GM21381 (cell line): Measurements from ENCODE around the gene IL1RAP.
"Not testable (repeated sequence)": the region's sequence is repeated elsewhere in the genome, so short reads cannot be mapped to it uniquely, and the experiment has no call there.

Source experiments
- ATAC-seq: cut with Tn5 transposase; IDR thresholded peaks from one replicate; pipeline ENCODE4 v1.9.1; 2021; ENCODE audit warnings: mild to moderate bottlenecking, moderate library complexity; ENCODE audit not compliant: unreplicated experiment

The IL1RAP gene

GRCh38 chr3:190644766-190645165 lies 130.9 kb downstream of the IL1RAP start:
- ATAC-seq, result no peak

- no peak for ATAC-seq
Measured at GRCh38 chr3:190645932-190646460, 132.1 kb downstream of the IL1RAP start.

GRCh38 chr3:190646996-190647395 lies 133.1 kb downstream of the IL1RAP start:
- ATAC-seq, result no peak

GRCh38 chr3:190655933-190656332 lies 142.0 kb downstream of the IL1RAP start:
- no peak for ATAC-seq

DNA sequence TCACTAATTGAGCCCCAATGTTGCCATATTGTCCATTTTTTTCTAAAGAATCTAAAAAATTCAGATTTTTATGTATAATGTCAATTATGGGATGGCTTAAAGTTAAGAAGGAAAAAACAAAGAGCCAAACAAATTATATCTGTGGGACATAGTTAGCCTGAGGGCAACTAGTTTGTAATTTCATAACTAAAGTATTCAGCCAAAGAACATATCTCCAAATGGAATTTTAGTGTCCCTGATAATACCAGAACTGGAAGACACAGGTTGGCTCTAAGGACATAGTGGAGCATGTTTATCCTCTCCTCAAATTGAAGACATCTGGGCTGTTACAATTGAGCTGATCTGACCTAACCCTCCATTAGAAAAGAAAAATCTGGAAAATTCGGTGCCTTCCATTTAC lies 144.2 kb downstream of the IL1RAP start:
- ATAC-seq, result no peak

- ATAC-seq, result no peak
Measured at GRCh38 chr3:190666821-190667220, 152.9 kb downstream of the IL1RAP start.

DNA sequence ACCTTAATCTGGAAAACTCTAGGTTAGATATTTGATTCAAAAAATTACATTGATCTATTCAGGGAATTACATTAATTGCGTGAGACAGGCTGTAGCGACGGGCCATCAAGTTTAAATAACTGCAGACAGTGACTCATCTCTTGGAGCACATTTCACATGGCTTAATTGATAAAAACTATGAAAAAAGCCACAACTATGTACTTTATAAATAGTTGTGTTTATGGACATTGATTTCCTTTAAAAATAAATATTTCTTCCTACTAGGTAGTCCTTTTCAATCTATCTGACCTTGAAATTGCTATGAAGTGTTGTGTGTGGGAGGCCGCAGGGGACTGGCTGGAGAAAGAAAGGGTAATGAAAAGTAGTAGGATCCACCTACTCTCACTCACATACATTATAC lies 157.8 kb downstream of the IL1RAP start:
- no peak for ATAC-seq

- no peak for ATAC-seq
Measured at GRCh38 chr3:190673148-190673547, 159.3 kb downstream of the IL1RAP start.

DNA sequence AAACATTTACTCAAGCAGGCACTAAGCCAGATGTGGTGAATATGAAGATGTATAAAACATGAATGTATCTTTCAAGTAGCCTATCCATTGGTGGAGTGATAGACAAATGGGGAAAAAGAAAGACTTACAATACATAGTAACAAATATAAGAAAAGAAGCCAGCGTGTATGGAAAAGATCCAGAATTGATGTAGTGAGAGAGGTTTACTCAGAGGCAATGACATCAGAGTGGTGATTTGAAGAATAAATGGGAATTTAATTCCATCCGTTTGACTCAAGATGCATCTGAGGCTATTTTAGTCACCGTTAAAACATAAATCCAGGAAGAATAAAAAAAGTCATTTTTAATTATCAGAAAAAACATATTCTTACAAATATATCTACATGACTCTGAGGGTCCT lies 162.6 kb downstream of the IL1RAP start:
- no peak for ATAC-seq

DNA sequence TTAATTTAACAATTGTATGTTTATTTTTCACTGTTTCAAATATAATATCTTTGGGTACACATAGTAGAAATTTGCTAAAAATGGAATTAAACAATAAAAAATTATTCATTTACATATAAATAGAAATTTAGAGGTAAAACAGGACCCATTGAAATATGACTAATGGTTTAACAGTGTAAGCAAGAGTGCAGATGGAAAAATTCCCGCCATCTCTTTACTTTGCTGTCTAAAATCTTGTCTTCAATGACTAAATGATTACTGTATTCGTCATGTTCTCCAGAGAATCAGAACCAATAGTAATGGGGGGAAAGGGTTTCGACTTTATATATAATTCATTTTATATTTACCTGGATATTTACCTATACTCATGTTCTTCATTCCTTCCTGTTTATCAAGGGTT lies 163.1 kb downstream of the IL1RAP start:
- ATAC-seq, result no peak

GRCh38 chr3:190677868-190678267 lies 164.0 kb downstream of the IL1RAP start:
- not testable (repeated sequence) for ATAC-seq

GRCh38 chr3:190680691-190681090 lies 166.8 kb downstream of the IL1RAP start:
- ATAC-seq, result no peak

- ATAC-seq, result no peak
Measured at GRCh38 chr3:190684776-190685175, 170.9 kb downstream of the IL1RAP start.

- ATAC-seq, result no peak
Measured at GRCh38 chr3:190686011-190686410, 172.1 kb downstream of the IL1RAP start.

DNA sequence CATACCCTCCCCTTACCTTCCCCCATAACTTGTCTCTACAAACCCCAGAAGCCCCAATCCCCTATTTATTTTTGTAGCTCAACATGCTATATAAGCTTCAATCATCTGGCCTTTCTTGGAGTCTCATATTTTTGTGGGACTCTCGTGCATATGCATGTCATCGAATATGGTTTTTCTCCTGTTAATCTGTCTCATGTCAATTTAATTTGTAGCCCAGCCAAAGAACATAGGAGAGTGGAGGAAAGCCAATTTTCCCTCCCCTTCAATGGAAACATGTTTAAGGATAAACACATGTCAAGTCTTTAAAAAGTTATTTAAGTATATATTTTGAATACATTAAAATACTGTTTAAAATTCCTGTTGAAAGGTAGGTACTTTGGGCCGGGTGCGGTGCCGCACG lies 176.4 kb downstream of the IL1RAP start:
- ATAC-seq, result no peak

GRCh38 chr3:190692256-190692655 lies 178.4 kb downstream of the IL1RAP start:
- ATAC-seq, result no peak

GRCh38 chr3:190694335-190695001 lies 180.6 kb downstream of the IL1RAP start:
- no peak for ATAC-seq

DNA sequence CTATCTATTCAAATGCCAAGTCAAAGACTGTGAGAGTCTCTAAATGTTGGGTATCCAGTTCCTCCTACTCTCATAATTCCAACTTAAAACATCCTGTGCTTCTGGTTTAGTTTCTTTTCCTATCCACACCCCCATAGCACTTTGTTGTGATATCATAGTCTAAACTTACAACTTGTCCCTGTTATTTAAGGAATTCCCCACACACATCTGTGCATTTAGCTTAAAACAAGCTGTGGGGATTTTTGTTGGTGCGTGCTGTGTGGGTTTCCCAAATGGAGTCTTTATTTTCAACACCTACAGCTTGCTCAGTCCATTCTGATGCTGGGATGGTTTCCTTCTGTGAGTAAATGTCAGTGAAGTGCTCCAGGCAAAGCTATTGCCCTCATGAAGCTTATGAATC lies 181.3 kb downstream of the IL1RAP start:
- no peak for ATAC-seq

GRCh38 chr3:190695994-190696393 lies 182.1 kb downstream of the IL1RAP start:
- no peak for ATAC-seq

DNA sequence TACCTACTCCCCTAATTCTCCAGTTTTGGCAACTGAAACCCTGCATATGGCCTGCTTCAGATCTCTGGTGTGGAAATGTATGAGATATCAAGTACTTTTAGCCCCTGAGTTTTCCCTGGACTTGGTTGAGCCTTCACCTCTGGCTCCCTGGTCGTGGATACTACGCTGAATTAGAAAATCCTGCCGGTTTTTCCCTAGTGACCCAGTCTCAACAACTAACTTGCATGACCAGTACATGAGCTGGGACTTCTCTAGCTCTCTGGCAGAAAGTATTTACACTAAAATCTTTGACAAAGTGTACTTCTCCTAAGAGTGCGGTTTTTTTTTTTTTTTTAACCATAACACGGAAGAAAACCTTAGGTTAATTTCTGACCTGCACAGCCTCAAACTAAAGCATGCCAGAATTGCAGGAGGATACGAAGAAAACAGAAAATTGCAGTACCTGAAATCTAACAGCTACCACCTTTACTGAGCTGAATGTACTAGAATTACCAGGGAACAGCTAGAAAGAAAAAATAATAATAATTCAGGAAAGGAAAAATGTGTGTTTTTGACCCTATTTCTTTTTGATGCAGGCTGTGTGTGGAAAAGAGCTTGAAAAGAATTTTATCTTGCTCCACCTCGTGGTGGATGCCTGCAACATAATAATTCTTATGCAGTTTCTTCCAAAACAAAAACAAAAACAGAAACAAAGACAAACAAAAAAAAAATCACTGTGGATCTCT lies 183.1 kb downstream of the IL1RAP start:
- no peak for ATAC-seq

- ATAC-seq, result no peak
Measured at GRCh38 chr3:190697502-190697830, 183.6 kb downstream of the IL1RAP start.

DNA sequence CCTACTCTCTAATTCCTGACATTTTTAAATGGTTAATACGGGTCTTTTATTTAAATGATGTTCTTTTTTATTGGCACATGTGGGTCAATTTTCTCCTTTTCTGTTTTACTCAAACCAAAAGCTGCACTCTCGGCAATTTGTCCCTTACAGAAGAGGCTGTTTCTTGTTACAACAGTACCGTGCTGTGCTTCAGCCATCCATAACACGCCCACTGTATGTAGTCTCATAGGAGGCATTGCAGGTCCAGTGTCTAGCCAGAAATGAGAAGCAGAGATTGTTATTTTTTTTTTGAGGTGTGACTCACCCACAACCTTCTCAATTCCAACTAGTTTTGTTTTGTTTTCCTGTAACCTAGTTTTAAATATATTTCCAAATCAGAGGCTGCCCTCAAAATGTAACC lies 184.0 kb downstream of the IL1RAP start:
- no peak for ATAC-seq

DNA sequence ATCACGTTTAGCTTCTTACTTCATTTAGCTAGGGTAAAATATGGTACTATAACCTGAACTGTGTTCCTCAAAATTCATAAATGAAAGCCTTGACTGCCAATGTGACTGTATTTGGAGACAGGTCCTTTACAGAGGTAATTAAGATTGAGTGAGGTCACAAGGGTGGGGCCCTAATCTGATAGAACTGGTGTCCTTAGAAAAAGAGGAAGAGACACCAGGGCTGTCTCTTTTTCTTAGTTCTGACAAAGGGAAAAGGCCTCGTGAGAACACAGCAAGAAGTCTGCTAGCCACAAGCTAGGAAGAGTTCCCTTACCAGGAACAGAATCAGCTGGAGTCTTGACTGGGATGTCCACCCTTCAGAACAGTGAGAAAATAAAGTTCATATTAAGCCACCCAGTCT lies 185.9 kb downstream of the IL1RAP start:
- no peak for ATAC-seq
